ENCODE results near the gene ALAS2. TPM values are rescaled to one million over a fixed set of nuclear protein-coding genes. Genes with fewer than 3 reads are reported as not detected.
"Not testable (repeated sequence)": the region's sequence is repeated elsewhere in the genome, so short reads cannot be mapped to it uniquely, and the experiment has no call there.

Gene ALAS2
- total RNA-seq = 5.6 TPM

DNA sequence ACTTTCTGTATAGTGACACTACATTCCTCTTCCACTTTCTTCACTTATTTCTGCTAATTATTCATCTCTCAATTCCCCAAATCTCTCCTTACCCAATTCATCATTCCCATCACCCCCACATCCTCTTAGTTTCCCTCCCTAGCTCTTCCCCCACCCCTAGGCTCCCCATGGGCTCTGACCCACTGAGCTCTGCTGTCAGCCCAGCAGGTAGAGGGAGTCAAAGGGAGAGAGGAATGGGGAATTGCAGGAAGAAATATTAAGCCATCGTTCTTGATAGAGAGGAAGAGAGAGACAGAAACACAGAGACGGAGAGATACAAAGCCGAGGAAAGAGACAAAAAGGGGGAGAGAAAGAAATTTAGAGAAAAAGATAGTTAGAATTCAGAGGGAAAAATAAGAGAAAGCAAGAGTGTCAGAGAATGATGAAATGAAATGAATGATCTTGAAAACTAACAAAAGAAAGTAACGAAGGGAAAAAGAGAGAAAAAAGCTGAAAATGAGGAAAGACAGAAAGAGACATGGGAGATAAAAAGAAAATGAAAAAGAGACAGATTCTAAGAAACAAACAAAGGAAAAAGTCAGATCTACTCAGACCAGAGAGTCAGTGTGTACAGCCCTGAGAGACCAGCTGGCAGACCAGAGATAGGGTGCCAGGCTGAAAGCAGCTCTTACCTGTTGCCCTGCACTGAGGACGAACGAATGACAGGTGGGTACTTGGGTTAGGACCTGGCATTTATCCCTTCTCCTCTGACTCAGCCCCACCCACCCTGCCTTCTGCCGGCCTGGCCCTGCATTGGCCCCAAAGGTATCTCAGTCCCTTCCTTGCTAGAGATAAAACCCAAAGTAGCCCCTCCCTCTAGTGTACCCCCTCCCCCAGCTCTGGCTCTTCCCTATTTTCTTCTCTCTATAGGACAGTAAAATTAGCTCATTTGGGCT lies at the start of gene ALAS2:
ALAS2 (minus strand) TSS at position 707 of the 935 bp plus-strand sequence. CDS start 4,977 bp downstream, outside the sequence.
- intact Hi-C loops (cut with DNase I) = no loop called here
- Histone ChIP-seq H3K4me1 (no peaks in the 10 kb centered on the region), H3K27ac (no peak within 1 kb of the TSS), H3K27me3 (no peaks in the 10 kb centered on the region), H3K9me3 (no peaks in the 10 kb centered on the region), H3K36me3 (no peaks in the 10 kb centered on the region), H3K4me3 (no peak within 1 kb of the TSS)
- no peak for DNase-seq (ENCODE audit: extremely low spot score in 2 of 2)
- TF ChIP-seq, protein P1, sequence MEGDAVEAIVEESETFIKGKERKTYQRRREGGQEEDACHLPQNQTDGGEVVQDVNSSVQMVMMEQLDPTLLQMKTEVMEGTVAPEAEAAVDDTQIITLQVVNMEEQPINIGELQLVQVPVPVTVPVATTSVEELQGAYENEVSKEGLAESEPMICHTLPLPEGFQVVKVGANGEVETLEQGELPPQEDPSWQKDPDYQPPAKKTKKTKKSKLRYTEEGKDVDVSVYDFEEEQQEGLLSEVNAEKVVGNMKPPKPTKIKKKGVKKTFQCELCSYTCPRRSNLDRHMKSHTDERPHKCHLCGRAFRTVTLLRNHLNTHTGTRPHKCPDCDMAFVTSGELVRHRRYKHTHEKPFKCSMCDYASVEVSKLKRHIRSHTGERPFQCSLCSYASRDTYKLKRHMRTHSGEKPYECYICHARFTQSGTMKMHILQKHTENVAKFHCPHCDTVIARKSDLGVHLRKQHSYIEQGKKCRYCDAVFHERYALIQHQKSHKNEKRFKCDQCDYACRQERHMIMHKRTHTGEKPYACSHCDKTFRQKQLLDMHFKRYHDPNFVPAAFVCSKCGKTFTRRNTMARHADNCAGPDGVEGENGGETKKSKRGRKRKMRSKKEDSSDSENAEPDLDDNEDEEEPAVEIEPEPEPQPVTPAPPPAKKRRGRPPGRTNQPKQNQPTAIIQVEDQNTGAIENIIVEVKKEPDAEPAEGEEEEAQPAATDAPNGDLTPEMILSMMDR (IDR thresholded peaks at IDR 0.05) = no peak
- TF ChIP-seq POLR2A (IDR thresholded peaks at IDR 0.05) = no peak
- TF ChIP-seq POLR2AphosphoS5 (IDR thresholded peaks at IDR 0.05; ENCODE audit: insufficient read depth in 1 of 2, low read depth in 1 of 2) = no peak

GRCh38 chrX:55074851-55075467 lies 44.2 kb upstream of the ALAS2 start, which contains the start of gene PAGE2B:
PAGE2B (plus strand) TSS chrX:55075030; CDS start chrX:55076042, 1,012 bp downstream.
- no peaks in the 10 kb centered on the region for H3K9me3 ChIP-seq
- H3K4me3 ChIP-seq = no peak within 1 kb of the TSS
- DNase-seq (ENCODE audit: extremely low spot score in 2 of 2) = no peak
- TF ChIP-seq, protein P1 (IDR thresholded peaks at IDR 0.05) = no peak
- TF ChIP-seq POLR2A (IDR thresholded peaks at IDR 0.05) (no peak), POLR2AphosphoS5 (IDR thresholded peaks at IDR 0.05; ENCODE audit: insufficient read depth in 1 of 2, low read depth in 1 of 2) (no peak)
- no peaks in the 10 kb centered on the region for H3K36me3 ChIP-seq
- no peak within 1 kb of the TSS for H3K27ac ChIP-seq
- H3K4me1 ChIP-seq = no peaks in the 10 kb centered on the region
- intact Hi-C loops (cut with DNase I) = no loop called here
- H3K27me3 ChIP-seq = no peaks in the 10 kb centered on the region

DNA sequence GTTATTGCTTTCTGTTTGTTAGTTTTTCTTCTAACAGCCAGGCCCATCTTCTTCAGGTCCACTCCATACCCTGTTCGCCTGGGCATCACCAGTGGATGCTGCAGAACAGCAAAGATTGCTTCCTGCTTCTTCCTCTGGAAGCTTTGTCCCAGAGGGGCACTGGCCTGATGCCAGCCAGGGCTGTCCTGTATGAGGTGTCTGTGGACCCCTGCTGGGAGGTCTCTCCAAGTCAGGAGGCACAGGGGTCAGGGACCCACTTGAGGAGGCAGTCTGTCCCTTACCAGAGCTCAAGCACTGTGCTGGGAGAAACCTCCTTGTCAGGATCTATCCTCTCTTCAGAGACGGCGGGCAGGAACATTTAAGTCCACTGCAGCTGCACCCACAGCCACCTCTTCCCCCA lies 41.5 kb upstream of the ALAS2 start:
- DNase-seq (ENCODE audit: extremely low spot score in 2 of 2) = no peak
- Histone ChIP-seq H3K4me1 (no peaks in the 10 kb centered on the region), H3K4me3 (no peak overlapping the region), H3K36me3 (no peaks in the 10 kb centered on the region), H3K27ac (no peak overlapping the region), H3K27me3 (no peaks in the 10 kb centered on the region), H3K9me3 (no peaks in the 10 kb centered on the region)
- TF ChIP-seq POLR2AphosphoS5 (IDR thresholded peaks at IDR 0.05; ENCODE audit: insufficient read depth in 1 of 2, low read depth in 1 of 2) = no peak
- no peak for TF ChIP-seq POLR2A (IDR thresholded peaks at IDR 0.05)
- TF ChIP-seq, protein P1 (IDR thresholded peaks at IDR 0.05) = no peak
- intact Hi-C loops (cut with DNase I) = no loop called here

DNA sequence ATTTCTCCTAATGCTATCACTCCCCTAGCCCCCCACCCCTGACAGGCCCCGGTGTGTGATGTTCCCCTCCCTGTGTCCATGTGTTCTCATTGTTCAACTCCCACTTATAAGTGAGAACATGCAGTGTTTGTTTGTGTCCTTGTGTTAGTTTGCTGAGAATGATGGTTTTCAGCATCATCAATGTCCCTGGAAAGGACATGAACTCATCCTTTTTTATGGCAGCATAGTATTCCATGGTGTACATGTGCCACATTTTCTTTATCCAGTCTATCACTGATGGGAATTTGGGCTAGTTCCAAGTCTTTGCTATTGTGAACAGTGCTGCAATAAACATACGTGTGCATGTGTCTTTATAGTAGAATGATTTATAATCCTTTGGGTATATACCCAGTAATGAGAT lies 36.4 kb upstream of the ALAS2 start:
- H3K4me1 ChIP-seq; DNase-seq (ENCODE audit: extremely low spot score in 2 of 2); intact Hi-C loops (cut with DNase I): not testable (repeated sequence)

DNA sequence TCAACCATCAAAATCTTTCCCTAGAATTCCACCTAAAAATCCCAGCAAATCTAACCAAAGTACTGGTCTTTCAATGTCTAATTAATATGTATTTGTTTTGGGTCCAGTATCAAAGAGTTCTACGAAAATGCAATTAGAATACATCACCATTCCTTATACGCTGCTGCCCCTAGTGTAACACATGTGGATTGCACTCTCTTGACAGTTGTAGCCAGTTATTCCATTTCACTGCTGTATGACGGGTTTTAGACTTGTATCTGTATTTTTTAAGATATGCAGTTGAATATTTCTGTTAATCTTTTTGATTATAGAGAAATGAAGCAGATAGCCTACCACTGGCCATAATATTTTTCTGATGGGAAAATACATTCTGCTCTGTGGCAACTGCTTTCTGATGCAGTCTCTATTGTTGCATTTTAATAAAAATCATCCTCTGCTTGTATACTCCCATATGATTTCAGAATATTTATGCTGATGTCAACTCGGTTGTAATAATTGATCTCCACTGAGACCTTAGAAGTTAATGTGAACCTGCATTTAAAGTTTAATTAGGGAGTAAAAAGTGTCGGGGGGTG lies 27.0 kb upstream of the ALAS2 start:
- H3K27ac ChIP-seq = no peak overlapping the region
- H3K4me3 ChIP-seq = peak overlapping the region in 1 of 2 donors; percentile 23
- H3K36me3 ChIP-seq = no peaks in the 10 kb centered on the region
- H3K9me3 ChIP-seq = no peaks in the 10 kb centered on the region
- no peaks in the 10 kb centered on the region for H3K27me3 ChIP-seq
- no peak for TF ChIP-seq POLR2A (IDR thresholded peaks at IDR 0.05)
- TF ChIP-seq, protein P1 (IDR thresholded peaks at IDR 0.05) = peak; percentile 50 to 78 (median 51)
- intact Hi-C loops (cut with DNase I) = no loop called here
- no peak for DNase-seq (ENCODE audit: extremely low spot score in 2 of 2)
- no peaks in the 10 kb centered on the region for H3K4me1 ChIP-seq

More for the DNA sequence above, 36.4 kb upstream of the ALAS2 start:
- not testable (repeated sequence) for H3K9me3 ChIP-seq, H3K4me3 ChIP-seq, H3K27me3 ChIP-seq, H3K36me3 ChIP-seq, H3K27ac ChIP-seq
